Fibroblast of lung (primary cell): ENCODE data around the gene EWSR1.

Experiments used
- EZH2 ChIP-seq: IDR thresholded peaks from 2 replicates; pipeline ENCODE4 v1.5.1; 2012; ENCODE audit warnings: low read length, control low read depth, mild to moderate bottlenecking; ENCODE audit errors: missing control alignments
- TF ChIP-seq, protein P1 (sequence below), 2 donors: IDR thresholded peaks in 1 of 2; conservative IDR thresholded peaks in 1 of 2; 1 replicate in 1 of 2; 2 replicates in 1 of 2; pipeline ENCODE4 v1.5.1; 2011 to 2012; ENCODE audit warnings: low read length in 2 of 2, control low read depth in 1 of 2, inconsistent platforms in 1 of 2, low read depth in 1 of 2, mild to moderate bottlenecking in 1 of 2

DNA sequence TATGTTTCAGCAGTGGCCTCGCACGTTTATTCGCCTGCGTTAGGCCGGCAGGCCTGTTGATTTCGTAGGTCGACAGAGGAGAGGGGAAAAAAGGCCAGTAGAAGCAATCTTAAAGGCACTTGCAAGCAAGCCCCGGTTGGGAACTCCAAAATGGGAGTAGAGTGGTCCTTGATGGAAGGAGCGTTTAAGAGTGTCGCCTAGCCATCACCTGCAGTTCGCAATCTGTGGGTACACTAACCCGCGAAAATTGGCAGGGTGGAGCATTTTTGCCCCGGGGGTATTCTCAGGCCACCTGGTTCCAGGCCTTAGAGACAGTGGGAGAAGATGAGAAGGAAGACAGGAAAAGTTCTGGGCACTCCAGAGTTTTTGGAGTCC lies 1.1 kb downstream of the EWSR1 start:
- TF ChIP-seq, protein P1, sequence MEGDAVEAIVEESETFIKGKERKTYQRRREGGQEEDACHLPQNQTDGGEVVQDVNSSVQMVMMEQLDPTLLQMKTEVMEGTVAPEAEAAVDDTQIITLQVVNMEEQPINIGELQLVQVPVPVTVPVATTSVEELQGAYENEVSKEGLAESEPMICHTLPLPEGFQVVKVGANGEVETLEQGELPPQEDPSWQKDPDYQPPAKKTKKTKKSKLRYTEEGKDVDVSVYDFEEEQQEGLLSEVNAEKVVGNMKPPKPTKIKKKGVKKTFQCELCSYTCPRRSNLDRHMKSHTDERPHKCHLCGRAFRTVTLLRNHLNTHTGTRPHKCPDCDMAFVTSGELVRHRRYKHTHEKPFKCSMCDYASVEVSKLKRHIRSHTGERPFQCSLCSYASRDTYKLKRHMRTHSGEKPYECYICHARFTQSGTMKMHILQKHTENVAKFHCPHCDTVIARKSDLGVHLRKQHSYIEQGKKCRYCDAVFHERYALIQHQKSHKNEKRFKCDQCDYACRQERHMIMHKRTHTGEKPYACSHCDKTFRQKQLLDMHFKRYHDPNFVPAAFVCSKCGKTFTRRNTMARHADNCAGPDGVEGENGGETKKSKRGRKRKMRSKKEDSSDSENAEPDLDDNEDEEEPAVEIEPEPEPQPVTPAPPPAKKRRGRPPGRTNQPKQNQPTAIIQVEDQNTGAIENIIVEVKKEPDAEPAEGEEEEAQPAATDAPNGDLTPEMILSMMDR (conservative IDR thresholded peaks at IDR 0.05 in 1 of 2, IDR thresholded peaks at IDR 0.05 in 1 of 2; ENCODE audit: low read depth in 1 of 2, low read length in 2 of 2) = no peak
- no peak for TF ChIP-seq EZH2
